Frontal cortex (tissue), 4 donors: ENCODE data around the gene GLI3. TPM values are rescaled to one million over a fixed set of nuclear protein-coding genes. Genes with fewer than 3 reads are reported as not detected.

Source experiments
- DNase-seq, 2 donors: peaks; one replicate each; pipeline ENCODE4 v3.0.0; 2012; ENCODE audit warnings: low spot score in 2 of 2
- FAIRE-seq: peaks from 2 replicates; lab custom pipeline; 2012; peaks lifted over from hg19 to GRCh38; lab: Jason Lieb, UNC
- total RNA-seq: library from RNA; depleted of rRNA; stranded (reverse); fragments of >200 nt; gene quantifications from one replicate; pipeline ENCODE4 v1.2.3, GENCODE V29; 2014
- donor health status: control.
- donor health status: control.
- donor health status: control.

The GLI3 gene
- total RNA-seq, 1 donor from 2014 or later, result 2.4 TPM

DNA sequence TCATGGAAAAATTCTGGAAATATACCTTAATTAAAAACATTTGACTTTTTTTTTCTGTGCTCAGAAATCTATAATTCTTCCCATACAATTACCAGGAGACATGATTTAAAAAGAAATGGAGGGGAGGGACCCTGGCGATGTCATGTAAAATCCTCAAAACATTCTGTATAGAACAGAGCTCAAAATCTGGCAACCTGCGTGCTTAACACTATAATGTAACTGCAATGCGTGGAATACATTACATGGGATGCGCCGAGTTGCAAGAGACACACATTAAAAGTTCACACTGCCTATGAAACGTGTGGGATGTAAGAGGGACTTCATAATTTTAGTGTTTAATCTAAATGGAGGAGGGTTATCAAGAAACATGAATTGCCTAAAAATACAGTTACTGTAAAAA is 215.0 kb downstream of the GLI3 start:
- FAIRE-seq (no peak), DNase-seq (no peak)

DNA sequence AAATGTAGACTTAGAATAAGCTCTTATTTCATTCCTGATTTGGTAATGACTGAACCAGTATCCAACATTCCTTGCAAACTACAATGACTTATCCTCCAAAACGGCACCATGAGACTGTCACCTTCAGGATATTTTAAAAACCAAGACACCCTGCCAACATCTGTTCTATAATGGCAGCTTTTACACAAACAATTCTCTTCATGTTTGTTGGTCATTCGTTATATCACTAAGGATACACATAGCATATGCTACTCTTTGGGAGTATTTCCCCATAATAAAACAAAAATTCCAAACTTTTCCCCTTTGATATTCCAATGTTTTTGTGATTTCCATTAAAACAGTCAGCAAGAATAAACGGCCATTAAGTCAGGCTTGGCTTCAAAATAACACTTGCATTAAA is 215.4 kb downstream of the GLI3 start:
- FAIRE-seq (no peak), DNase-seq (no peak)

DNA sequence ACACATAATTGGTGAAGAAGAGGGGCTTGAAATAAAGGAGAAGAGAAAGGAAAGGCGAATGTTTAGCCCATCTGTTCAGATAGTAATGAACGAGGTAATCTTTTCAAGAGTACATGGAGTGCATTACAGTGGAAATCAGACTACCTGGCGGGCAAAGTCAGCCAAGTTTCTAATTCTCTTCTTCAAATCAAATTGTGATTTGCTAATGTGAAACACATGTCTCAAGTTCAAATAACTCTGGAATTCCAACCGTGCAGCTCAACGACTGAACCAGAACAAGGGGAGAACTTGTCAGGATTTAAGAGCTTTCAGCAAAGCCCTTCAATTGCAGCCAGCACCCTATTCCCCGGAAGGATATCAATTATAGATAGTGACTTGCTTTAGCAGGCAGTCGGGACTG is 216.9 kb downstream of the GLI3 start:
- no peak for DNase-seq
- no peak for FAIRE-seq

DNA sequence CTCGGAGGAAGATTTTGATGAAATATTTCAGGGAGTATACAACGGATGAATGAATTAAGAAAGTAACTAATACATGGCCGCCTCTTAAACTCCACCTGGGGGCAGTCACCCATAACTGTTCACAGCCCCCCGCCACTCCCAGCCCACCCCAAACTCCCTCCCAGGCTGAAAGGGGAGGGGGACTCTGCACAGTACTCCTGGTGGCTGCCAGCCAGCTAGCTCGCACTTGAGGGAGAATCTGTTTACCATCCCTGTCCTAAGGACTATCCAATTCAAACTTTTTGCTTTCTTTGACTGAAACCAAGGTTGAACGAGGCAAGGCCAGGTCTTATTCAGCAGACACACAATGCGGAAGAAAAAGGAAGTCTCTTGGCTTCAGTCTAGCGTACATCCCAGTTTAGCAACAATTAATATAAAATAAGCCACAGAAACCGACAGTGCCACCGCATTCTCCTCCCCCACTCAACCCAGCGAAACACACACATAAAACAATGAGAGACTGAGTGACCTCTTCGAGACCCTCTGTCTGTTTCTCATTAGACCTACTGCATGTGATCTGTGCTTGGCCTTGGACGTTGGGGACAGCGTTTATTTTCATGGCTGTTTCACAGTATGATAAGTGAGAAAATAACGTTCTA is 219.5 kb downstream of the GLI3 start:
- no peak for FAIRE-seq
- DNase-seq, result no peak

DNA sequence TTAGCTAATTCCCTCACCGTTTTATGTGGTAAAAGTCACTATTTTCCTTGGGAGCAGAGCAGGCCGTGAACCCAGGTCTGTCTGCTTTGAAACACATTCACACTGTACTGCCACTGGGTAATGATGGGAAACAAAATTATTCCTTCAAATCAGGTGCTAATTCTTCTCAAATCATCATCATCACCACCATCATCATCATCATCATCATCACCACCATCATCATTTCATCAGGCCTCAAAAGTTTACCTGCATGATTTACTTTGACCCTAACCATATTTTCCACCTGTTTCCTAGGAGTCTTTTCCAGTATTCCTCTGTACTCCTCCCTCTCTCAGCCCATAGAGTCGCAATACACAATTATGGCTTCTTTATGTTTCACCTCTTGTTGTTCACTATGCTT is 220.5 kb downstream of the GLI3 start:
- DNase-seq (no peak), FAIRE-seq (no peak)

DNA sequence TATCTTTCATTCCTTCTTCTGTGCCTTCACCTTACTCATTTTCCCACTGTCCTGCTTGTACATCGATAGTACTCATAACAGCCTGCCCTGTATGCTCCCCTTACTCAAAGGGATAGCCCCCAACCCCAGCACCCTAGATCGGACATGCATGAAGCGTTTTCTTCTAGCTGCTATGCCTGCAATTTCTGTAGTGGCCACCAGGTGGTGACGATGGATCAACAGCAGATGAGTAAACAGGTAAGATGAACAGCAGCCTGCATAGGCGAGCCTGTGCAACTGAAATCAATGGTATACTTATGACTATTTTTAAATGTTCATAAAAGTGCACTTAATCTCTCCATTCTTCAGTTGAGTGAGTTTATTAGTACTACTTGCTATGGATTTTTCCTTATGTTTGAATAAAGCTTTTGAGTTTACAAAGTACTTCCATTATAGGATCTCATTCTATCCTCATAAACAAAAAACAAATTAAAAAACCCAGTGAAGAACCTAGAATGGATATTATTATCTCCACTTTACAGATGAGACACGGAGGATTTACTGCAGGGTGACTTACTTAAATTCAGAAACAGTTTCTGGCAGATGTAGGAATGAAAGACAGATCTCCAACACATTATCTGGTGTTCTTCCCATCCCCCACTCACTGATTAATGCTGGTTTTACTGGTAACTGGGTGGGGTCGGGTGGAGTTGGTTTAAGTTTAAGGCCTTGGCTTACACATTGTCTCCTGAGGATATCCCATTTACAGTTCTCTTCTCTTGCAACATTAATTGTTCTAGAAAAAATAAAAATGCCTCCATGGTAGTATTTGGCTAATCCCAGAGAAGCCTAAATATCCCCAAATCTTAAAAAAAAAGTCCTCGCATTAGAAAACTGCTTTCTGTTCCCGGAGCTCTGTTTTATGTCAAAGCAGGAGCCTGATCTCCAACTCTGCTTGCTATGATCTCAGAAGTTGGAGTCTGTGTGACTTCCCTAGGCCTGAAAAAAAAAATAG is 222.1 kb downstream of the GLI3 start:
- no peak for DNase-seq
- no peak for FAIRE-seq

DNA sequence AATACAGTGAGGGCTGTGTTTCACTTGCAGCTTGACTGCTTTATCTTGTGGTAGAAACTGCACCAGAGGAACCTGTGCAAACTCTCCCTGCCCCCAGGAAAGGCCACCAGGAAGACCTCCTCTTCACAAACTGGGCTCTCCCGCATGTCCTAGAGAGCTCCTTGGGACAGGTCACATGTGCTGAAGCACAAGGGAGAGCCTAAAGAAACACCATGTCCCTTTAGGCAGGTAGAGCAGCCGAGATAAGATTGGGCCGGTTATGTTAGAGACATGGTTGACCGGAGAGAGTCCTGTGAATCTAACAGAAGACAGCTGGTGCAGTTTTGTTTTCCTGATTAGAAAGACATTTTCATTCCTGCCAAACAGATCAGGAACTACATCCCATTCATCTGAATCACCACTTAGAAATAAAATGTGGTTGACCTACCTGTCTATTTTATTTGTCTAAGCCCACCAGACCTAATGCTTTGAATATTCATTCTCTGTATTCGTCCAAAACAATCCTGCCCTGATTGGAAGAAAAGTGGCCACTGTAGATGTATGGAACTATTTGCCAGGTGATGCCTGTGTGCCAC is 224.1 kb downstream of the GLI3 start:
- DNase-seq (no peak), FAIRE-seq (no peak)

DNA sequence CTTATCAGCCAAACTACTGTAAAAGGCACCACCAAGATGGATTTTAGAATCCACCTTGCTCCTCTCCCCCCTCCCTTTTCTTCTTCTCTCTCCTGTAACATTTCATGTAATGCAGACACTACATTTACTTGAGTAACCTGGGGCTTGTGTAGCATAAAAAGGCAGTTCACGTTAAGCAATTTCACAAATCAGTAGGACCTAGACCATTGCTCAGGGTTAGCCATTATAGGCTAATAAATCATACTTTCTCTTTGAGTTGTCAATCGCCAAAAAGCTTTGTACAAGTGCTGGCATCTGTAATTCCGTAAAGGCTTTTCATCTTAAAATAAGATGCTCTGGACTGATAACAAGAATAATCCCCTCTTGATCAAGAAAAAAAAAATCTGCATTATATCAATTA is 224.7 kb downstream of the GLI3 start:
- DNase-seq (no peak), FAIRE-seq (no peak)

DNA sequence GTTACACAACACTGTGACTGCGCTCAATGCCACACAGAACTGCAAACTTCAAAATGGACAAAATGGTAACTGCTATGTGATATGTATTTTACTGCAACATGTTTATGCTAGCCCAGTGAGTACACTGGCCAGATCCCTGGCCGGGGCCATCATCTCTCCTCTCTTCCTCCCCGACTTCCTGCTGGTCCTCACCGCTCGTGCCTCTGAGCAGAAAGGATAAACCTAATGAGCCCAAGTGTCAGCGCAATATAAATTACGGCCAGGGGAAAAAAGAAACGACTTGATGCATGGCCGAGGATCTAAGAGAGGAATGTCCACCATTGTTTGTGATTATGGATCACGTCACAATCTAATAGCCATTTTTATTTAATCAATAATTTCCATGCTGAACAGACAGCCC is 225.2 kb downstream of the GLI3 start:
- no peak for FAIRE-seq

DNA sequence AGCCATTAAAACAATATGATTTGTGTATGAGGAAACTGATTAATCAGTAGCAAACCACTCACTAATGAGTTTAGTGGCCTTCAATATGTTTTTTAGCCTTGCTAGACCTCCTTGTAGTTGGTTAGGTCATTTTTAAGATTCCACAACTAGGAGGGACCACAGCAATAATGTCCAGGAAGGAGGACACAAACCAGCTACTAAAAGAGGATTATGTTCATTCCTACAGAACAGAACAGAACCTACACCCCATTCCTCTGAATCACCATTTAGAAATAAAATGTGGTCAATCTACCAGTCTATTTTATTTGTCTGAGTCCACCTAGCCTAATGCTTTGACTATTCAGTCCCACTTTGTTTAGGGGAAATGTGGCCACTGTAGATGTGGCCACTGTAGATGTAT is 226.3 kb downstream of the GLI3 start:
- DNase-seq, result no peak

More for the DNA sequence above, 225.2 kb downstream of the GLI3 start:
- DNase-seq, result no peak

DNA sequence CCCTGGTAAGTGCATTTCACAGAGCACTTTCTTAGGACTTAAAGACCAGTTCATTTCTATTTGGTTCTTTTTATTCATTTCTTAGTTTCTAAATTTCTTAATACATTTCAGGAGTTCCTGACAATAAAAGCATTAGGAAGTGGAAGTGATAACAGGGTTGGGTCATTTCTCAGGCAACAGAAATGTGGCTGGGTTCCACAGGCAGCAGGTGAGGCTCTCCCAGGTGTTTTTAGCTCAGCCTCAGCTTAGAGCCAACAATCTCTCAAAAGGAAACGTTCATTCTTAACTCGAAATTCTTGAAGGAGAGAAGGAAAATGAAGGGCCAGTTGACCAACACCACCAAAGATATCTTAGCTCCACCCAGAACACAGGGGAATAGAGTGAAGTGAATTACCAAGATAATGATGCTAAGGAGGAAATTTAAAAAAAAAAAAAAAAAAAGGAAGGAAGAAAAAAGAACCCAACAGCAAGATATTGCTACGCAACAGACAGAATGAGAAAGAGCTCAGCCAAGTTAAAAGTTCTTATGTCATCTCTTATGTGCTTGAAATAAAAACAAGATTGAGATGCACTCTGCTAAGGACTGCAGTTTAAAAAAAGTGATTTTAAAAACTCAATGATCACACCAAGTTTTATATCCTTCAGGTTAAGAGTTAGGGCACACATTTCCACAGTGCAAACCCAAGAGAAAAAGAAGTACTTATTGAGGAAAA is 230.1 kb downstream of the GLI3 start:
- FAIRE-seq (no peak), DNase-seq (no peak)

More for the DNA sequence above, 226.3 kb downstream of the GLI3 start:
- FAIRE-seq, result no peak

DNA sequence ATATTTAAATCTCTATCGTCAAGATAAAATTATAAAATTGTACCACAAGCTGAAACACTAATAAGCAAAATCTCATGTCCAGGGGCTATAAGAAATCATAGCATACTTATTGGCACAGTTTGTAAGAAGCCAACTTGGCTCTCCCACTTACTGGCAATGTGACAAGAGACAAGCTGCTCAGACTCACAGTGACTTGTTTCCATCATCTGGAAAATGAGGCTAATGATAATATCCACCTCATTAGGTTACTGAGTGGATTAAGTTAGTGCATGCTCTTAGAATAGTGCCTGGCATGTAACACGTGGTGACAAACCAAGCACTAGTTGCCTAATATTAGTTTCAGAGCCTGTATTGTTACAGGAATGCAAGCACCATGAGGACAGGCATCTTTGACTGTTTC is 234.4 kb downstream of the GLI3 start:
- FAIRE-seq (no peak), DNase-seq (no peak)

DNA sequence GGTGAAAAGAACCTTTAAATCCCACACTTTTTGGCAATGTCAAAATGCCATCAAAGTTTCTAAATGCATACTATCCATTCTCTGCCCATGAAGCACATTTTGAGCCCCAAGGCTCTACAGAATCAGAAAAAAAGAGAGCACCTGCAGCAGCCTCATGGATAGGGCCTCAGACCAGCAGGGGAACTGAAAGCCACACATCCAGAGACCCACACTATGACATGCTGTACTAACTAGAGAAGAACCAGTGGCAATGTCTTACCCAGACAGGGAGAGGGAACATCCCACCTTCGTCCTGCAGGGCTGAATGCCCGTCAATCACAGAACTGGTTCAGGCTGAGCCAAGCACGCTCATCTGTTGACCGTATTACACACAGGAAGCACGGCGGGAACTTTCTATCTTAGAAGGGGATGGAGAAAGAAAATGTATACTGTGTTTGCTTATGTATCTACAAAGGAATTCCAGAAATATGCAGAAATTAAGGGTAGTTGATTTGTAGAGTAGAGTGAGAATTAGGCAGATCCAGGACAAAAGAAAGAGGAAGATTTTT is 237.2 kb downstream of the GLI3 start:
- DNase-seq, result no peak
- no peak for FAIRE-seq

DNA sequence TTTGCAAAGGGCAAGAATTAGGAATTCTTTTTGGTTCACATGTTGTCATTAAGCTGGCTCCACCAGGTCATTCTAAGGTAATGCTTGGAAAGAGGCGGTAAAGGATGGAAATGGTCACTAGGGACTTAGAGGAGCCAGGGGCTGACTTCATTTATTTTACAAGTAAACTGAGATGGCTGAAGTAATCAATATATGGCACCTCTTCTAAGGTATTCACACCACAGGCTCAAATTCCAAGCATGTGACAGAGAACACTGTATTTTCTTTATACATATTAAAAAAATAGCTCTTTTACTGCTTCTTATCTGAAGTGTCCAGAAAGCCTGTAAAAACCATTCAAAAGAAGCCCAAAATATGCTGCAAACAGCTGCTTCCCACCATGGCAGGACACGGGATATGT is 239.0 kb downstream of the GLI3 start:
- no peak for FAIRE-seq
- DNase-seq, result no peak

DNA sequence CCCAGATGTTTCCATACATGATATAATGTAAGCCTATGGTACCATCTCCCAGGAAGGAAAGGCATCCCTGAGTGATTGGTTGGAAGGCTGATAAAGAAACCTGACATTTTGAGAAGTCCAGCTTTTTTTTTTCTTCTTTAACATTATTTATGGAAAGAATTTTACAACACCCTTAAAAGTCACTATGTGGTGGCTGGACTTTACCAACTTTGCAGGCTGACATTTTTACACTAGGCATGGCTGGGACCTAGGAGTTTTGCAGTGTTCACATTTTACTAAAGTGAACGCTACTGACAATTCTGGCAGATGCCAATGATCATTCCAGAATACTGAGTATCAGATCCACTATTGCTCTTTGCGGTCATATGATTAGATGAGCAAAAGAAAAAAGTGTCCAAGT is 239.9 kb downstream of the GLI3 start:
- FAIRE-seq, result no peak
- DNase-seq, result no peak

DNA sequence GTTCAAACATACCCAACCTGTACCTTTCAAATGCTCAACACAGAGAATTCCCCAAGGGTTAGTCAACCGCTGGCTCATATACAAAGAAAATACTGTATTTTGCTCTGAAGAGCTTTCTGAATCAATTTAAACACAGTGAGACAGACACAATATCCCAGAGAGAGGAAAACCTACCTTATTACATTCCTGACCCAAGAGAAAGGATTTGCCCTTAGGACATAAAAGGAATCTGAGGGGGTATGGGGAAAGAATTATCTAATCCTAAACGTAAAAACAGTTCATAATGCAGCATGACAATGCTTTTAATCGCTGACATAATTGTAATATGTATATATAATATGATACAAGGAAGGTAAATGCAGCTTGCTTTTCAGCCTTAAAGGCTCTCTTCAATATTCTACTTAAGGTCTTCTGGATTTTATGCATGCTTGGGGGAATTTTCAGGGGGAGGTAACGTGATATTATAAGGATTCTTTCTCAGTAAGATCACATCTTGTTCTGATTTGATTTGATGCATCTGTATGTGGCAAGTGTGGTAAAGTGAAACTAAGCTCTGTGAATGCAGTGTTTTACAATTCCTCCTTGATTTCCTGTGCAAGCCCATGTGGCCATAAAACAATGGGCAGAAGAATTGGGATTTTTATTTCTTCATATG is 240.5 kb downstream of the GLI3 start:
- FAIRE-seq (no peak), DNase-seq (no peak)

DNA sequence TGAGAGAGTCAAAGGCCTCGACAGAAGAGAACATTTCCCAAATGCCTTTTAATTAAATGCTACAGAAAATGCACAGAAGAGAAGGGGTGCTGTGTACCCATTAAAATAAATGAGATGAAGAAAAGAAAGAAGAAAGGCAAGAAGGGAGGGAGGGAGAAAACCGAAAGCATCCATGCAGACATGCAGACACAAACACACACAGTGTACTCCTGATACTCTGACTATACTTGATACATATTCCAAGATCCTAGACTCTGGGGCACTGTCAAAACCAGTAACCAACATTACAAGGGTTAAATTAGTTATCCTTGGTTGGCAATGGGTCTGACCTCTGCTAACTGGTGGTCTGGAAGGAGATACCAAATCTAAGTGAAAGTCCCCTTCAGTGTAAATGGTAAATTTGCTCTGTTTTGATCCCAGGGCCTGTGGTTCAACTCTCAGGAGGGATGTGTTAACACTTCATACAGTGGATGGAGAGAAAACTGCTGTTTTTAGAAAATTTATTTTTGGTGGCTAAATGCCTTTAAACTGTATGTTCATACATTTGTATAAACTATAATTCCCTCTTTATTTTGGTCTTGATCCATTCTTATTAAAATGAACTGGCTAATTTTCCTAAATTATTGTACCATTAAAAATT is 241.3 kb downstream of the GLI3 start:
- DNase-seq, result no peak
- FAIRE-seq, result no peak

DNA sequence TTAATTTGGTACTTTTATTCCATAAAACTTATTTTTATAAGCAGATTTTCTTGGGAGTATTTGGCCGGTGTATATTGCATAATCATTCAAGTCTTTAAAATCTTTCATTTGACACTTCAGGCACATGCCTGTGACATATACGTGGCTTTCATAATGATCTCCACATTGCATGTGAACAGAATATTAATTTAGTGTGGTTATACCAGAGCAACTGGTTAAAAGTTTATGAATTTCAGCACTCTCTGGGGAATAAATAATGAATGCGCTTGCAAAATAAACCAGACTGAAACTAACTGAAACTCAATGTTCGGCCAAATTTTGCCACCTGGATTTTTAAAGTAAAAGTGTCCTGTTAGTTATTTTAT is 242.3 kb downstream of the GLI3 start:
- FAIRE-seq, result no peak
- no peak for DNase-seq

DNA sequence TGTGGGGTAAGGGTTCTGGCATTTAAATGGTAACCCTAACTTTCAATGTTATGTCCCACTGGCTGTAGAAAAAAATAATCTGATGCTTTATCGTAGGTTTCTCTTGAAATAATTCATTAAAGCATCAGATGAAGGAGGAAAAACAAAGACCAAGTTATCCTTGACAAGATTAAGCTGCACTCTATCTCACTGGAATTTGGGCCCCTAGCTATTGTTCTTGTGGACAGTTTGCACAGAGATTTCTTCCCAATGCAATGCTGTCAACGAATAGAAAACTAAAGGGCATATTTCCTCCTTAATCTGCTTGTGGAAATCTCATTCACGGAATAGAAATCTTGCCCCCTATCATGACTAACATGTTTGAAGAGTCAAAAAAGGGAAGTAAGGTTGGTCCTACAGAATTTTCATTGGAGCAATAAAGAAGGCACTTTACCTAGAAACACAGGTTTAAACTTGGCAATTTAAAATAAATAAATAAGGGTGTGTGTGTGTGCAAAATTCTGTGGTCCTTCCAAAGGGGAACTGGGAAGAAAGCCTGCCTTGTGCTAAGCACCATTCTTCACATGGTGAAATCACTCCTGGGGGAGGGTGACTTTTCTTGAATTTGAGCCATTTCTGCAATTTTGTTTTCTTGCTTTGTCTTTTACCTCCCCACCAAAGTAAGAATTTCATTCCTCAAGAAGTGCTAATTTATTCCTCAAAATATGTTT is 242.8 kb downstream of the GLI3 start:
- DNase-seq (no peak), FAIRE-seq (no peak)
